22Rv1 (cell line): ENCODE measurements around the gene CENPO.

Experiments
- ZFX ChIP-seq: fragments of 450-650 bp; IDR thresholded peaks from 2 replicates; pipeline ENCODE4 v1.6.1; 2017; ENCODE audit warnings: antibody characterized with exemption, borderline replicate concordance
- TF ChIP-seq, protein P1 (sequence below): fragments of 450-650 bp; IDR thresholded peaks from 2 replicates; pipeline ENCODE4 v1.5.1; 2017; ENCODE audit warnings: mild to moderate bottlenecking

DNA sequence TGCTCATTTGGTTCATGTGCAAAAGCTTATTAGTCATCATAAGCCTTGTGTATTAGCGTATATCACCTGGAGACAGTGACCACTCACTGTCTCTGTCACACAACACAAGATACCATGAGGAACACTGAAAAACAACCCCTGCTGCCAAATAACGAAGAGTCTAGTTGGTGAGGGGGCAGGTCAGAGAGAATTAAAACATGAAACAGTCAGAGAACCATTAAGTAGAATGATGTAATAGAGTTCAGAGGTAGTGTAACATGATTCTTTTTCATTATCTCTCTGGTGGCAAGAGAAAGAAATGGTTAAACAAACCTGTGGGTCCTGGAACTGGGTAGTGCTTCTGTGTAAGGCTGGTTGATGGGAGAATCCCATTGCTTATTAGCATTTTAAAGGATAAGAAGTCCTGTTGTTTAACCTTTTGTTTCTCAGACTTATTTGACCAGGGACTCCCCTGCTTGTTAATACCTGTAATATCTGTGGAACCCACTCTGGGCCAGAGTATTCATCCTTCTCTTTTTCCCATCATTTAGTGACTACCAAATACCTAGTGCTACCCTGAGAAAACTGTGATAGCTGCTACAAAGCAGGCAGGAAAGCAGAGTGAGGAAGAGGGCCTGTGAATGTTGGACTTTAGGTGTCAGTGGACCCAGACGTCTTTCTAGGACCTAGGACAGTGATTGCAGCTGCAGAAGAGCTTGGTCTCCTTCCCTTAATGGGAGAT lies 38.1 kb upstream of the CENPO start:
- TF ChIP-seq, protein P1, sequence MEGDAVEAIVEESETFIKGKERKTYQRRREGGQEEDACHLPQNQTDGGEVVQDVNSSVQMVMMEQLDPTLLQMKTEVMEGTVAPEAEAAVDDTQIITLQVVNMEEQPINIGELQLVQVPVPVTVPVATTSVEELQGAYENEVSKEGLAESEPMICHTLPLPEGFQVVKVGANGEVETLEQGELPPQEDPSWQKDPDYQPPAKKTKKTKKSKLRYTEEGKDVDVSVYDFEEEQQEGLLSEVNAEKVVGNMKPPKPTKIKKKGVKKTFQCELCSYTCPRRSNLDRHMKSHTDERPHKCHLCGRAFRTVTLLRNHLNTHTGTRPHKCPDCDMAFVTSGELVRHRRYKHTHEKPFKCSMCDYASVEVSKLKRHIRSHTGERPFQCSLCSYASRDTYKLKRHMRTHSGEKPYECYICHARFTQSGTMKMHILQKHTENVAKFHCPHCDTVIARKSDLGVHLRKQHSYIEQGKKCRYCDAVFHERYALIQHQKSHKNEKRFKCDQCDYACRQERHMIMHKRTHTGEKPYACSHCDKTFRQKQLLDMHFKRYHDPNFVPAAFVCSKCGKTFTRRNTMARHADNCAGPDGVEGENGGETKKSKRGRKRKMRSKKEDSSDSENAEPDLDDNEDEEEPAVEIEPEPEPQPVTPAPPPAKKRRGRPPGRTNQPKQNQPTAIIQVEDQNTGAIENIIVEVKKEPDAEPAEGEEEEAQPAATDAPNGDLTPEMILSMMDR = no peak
- TF ChIP-seq ZFX = no peak
